A549 (cell line): Measurements from ENCODE around the gene ABCG5.

Source experiments
- BCL3 ChIP-seq: fragments of >200 bp; sonication (Bioruptor Twin); formaldehyde crosslinking; IDR thresholded peaks from 3 replicates; pipeline ENCODE4 v1.6.1; 2016
- CBX2 ChIP-seq: fragments of 200-600 bp; sonication (generic); IDR thresholded peaks from 2 replicates; pipeline ENCODE4 v1.6.1; 2016; ENCODE audit warnings: low read depth, mild to moderate bottlenecking, borderline replicate concordance
- CEBPB ChIP-seq, 2 experiments: fragments of >200 bp in 1 of 2; sonication (Bioruptor Twin) in 1 of 2; formaldehyde crosslinking in 1 of 2; IDR thresholded peaks; 2 replicates each; pipeline ENCODE4 v1.6.1; 2012 to 2016
- CHD4 ChIP-seq: fragments of 200-600 bp; sonication (generic); IDR thresholded peaks from 2 replicates; pipeline ENCODE4 v1.6.1; 2016; ENCODE audit warnings: antibody characterized with exemption, mild to moderate bottlenecking, borderline replicate concordance
- CTCF ChIP-seq: fragments of >200 bp; sonication (Bioruptor Twin); formaldehyde crosslinking; IDR thresholded peaks from 3 replicates; pipeline ENCODE4 v1.5.1; 2016
- HES2 ChIP-seq: fragments of >200 bp; sonication (Bioruptor Twin); formaldehyde crosslinking; IDR thresholded peaks from 2 replicates; pipeline ENCODE4 v1.6.1; 2016
- KDM5A ChIP-seq: fragments of 200-600 bp; sonication (generic); IDR thresholded peaks from 2 replicates; pipeline ENCODE4 v1.6.1; 2016; ENCODE audit warnings: antibody characterized with exemption, mild to moderate bottlenecking
- MYC ChIP-seq: IDR thresholded peaks from 2 replicates; pipeline ENCODE4 v1.6.1; 2012; ENCODE audit warnings: mild to moderate bottlenecking, inconsistent platforms, low read length, improper control_type of control experiment, borderline replicate concordance
- NFE2L2 ChIP-seq: fragments of 150-350 bp; conservative IDR thresholded peaks from 2 replicates; pipeline ENCODE4 v1.6.1; 2014; ENCODE audit warnings: low read length
- POLR2A ChIP-seq: IDR thresholded peaks from 2 replicates; pipeline ENCODE4 v1.6.1; 2012; ENCODE audit warnings: mild to moderate bottlenecking, low read length
- RAD21 ChIP-seq, 2 experiments: fragments of >200 bp in 1 of 2; sonication (Bioruptor Twin) in 1 of 2; formaldehyde crosslinking in 1 of 2; IDR thresholded peaks in 1 of 2; conservative IDR thresholded peaks in 1 of 2; 2 replicates in 1 of 2; 3 replicates in 1 of 2; pipeline ENCODE4 v1.6.1; 2012 to 2018; ENCODE audit warnings: inconsistent platforms in 1 of 2
- REST ChIP-seq: fragments of 200-600 bp; sonication (generic); IDR thresholded peaks from 2 replicates; pipeline ENCODE4 v1.6.1; 2016; ENCODE audit warnings: antibody characterized with exemption, mild to moderate bottlenecking, moderate library complexity
- USF2 ChIP-seq: fragments of 450-650 bp; IDR thresholded peaks from 2 replicates; pipeline ENCODE4 v1.6.1; 2014; ENCODE audit warnings: antibody characterized with exemption
- ZSCAN20 ChIP-seq: fragments of 250-450 bp; sonication (Bioruptor Pico); IDR thresholded peaks from 2 replicates; pipeline ENCODE4 v1.8.0; 2022; ENCODE audit warnings: mild to moderate bottlenecking, moderate library complexity

GRCh38 chr2:43796206-43796605 lies 42.4 kb downstream of the ABCG5 start:
- TF ChIP-seq CTCF (no peak), CEBPB (IDR thresholded peaks at IDR 0.05) (no peak), RAD21 (conservative IDR thresholded peaks at IDR 0.05 in 1 of 2, IDR thresholded peaks at IDR 0.05 in 1 of 2) (no peak), KDM5A (no peak), REST (no peak), MYC (no peak), NFE2L2 (no peak), BCL3 (no peak), POLR2A (no peak), HES2 (no peak), CBX2 (no peak), USF2 (no peak), CHD4 (no peak), ZSCAN20 (CRISPR knock-in tag) (no peak)
